ENCODE measurements around the gene NFKBIA. TPM values are rescaled to one million over a fixed set of nuclear protein-coding genes. Genes with fewer than 3 reads are reported as not detected.

Gene NFKBIA
- total RNA-seq, 1 donor from 2014 or later = 35.5 TPM

DNA sequence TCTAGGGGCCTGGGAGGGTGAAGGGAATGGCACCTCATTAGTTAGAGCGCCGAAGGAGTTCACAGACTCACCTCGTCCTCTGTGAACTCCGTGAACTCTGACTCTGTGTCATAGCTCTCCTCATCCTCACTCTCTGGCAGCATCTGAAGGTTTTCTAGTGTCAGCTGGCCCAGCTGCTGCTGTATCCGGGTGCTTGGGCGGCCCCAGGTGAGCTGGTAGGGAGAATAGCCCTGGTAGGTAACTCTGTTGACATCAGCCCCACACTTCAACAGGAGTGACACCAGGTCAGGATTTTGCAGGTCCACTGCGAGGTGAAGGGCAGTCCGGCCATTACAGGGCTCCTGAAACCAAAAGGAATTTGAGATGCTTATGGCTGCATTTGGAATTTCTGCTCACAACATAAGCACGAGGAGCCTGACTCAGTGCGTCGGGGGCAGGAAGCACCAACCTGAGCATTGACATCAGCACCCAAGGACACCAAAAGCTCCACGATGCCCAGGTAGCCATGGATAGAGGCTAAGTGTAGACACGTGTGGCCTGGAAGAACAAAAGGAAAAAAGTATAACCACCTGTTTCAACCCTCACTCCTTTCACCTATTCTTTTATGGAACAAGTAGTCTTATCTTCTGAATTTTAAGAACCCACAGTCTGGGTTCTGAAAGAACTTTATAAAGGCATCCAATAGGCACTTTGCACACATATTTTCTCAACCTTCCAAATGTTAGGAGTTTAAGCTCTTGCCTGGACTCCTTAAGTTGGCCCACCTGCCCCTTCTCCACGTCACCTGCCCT, 2.0 kb downstream of the NFKBIA start:
- H3K79me2 ChIP-seq (ENCODE audit: insufficient read depth, low read length) = peaks cover 18% of the 10 kb centered on the region
- H3K4me2 ChIP-seq (ENCODE audit: low read length) = peak overlapping the region; percentile 89
- H3K9me3 Mint-ChIP-seq (ENCODE audit: unreplicated experiment) = no peaks in the 10 kb centered on the region
- FAIRE-seq = no peak
- H3K4me3 Mint-ChIP-seq (ENCODE audit: unreplicated experiment) = peak overlapping the region; percentile 90
- peak overlapping the region; percentile 90 for H3K27ac ChIP-seq (ENCODE audit: low read depth, low read length)
- no peak overlapping the region for H2AFZ ChIP-seq (ENCODE audit: low read depth, low read length)
- DNase-seq (ENCODE audit: low read depth) = no peak
- H3K27ac Mint-ChIP-seq (ENCODE audit: unreplicated experiment) = no peak overlapping the region
- H3K9ac ChIP-seq (ENCODE audit: low read length) = peak overlapping the region; percentile 95
- peaks cover 36% of the 10 kb centered on the region for H3K36me3 ChIP-seq (ENCODE audit: insufficient read depth, low read length)
- no peaks in the 10 kb centered on the region for H3K27me3 ChIP-seq (ENCODE audit: insufficient read depth, low read length)
- no peak for TF ChIP-seq EZH2 (IDR thresholded peaks at IDR 0.05; ENCODE audit: insufficient read depth, low read length)
- TF ChIP-seq, protein P1, sequence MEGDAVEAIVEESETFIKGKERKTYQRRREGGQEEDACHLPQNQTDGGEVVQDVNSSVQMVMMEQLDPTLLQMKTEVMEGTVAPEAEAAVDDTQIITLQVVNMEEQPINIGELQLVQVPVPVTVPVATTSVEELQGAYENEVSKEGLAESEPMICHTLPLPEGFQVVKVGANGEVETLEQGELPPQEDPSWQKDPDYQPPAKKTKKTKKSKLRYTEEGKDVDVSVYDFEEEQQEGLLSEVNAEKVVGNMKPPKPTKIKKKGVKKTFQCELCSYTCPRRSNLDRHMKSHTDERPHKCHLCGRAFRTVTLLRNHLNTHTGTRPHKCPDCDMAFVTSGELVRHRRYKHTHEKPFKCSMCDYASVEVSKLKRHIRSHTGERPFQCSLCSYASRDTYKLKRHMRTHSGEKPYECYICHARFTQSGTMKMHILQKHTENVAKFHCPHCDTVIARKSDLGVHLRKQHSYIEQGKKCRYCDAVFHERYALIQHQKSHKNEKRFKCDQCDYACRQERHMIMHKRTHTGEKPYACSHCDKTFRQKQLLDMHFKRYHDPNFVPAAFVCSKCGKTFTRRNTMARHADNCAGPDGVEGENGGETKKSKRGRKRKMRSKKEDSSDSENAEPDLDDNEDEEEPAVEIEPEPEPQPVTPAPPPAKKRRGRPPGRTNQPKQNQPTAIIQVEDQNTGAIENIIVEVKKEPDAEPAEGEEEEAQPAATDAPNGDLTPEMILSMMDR (IDR thresholded peaks at IDR 0.05; ENCODE audit: insufficient read depth, low read depth, low read length) = no peak
- H3K36me3 Mint-ChIP-seq (ENCODE audit: low read depth, unreplicated experiment) = peaks cover 4% of the 10 kb centered on the region
- no peaks in the 10 kb centered on the region for H3K9me3 ChIP-seq (ENCODE audit: insufficient read depth, low read depth, low read length)
- H3K27me3 Mint-ChIP-seq (ENCODE audit: low read depth, unreplicated experiment) = no peaks in the 10 kb centered on the region
- peaks cover 34% of the 10 kb centered on the region for H4K20me1 ChIP-seq (ENCODE audit: insufficient read depth, low read length)
- H3K4me1 ChIP-seq (ENCODE audit: insufficient read depth, low read length) = peaks cover 33% of the 10 kb centered on the region
- H3K4me1 Mint-ChIP-seq (ENCODE audit: low read depth, unreplicated experiment) = peaks cover 36% of the 10 kb centered on the region
- peak overlapping the region; percentile 69 for H3K4me3 ChIP-seq (ENCODE audit: insufficient read depth, low read depth, low read length)

DNA sequence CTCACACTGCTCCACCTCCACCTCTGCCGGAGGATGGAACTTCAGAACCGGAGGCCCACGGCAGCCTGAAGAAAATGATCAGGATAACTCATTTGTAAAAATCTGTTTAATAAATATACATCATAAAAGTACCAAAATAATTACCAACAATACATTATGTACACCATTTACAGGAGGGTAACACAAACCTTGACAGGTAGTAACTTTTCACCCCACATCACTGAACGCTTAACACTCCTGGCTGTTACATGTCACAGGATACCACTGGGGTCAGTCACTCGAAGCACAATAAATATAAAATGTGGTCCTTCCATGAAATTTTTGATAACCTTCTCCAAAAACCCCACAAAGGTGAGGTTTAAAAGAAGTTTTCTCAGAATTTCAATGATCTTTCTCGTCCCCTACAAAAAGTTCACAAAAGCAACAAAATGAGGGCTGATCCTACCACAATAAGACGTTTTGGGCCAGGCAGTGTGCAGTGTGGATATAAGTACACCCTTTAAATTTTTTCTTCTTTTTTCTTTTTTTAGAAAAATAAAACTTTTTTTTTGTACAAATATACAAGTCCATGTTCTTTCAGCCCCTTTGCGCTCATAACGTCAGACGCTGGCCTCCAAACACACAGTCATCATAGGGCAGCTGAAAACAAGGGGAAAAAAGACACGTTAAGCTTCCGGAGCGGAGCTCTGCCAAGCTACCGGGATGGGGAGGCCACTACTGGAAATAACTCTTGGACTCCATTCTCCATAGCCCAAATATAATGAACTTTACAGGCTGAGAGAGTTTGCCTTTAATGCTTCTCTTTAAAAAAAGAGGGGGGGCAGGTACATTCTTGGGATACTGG, 2.9 kb downstream of the NFKBIA start:
- FAIRE-seq (no peak), DNase-seq (ENCODE audit: low read depth) (no peak)
- TF ChIP-seq EZH2 (IDR thresholded peaks at IDR 0.05; ENCODE audit: insufficient read depth, low read length) = no peak
- TF ChIP-seq, protein P1 (IDR thresholded peaks at IDR 0.05; ENCODE audit: insufficient read depth, low read depth, low read length) = no peak
- Histone ChIP-seq H3K36me3 (ENCODE audit: insufficient read depth, low read length) (peaks cover 36% of the 10 kb centered on the region), H3K4me2 (ENCODE audit: low read length) (peak overlapping the region; percentile 89), H3K27me3 (ENCODE audit: insufficient read depth, low read length) (no peaks in the 10 kb centered on the region), H3K4me1 (ENCODE audit: insufficient read depth, low read length) (peaks cover 33% of the 10 kb centered on the region), H3K4me3 (ENCODE audit: insufficient read depth, low read depth, low read length) (peak overlapping the region; percentile 69), H3K9ac (ENCODE audit: low read length) (peak overlapping the region; percentile 95), H2AFZ (ENCODE audit: low read depth, low read length) (no peak overlapping the region), H3K9me3 (ENCODE audit: insufficient read depth, low read depth, low read length) (no peaks in the 10 kb centered on the region), H4K20me1 (ENCODE audit: insufficient read depth, low read length) (peaks cover 34% of the 10 kb centered on the region), H3K27ac (ENCODE audit: low read depth, low read length) (no peak overlapping the region), H3K79me2 (ENCODE audit: insufficient read depth, low read length) (peaks cover 18% of the 10 kb centered on the region)
- Mint-ChIP-seq H3K4me1 (ENCODE audit: low read depth, unreplicated experiment) (peaks cover 39% of the 10 kb centered on the region), H3K27me3 (ENCODE audit: low read depth, unreplicated experiment) (no peaks in the 10 kb centered on the region), H3K27ac (ENCODE audit: unreplicated experiment) (no peak overlapping the region), H3K4me3 (ENCODE audit: unreplicated experiment) (peak overlapping the region; percentile 90), H3K9me3 (ENCODE audit: unreplicated experiment) (no peaks in the 10 kb centered on the region), H3K36me3 (ENCODE audit: low read depth, unreplicated experiment) (peaks cover 4% of the 10 kb centered on the region)

Measured in astrocyte (in vitro differentiated cells and primary cell).